OCI-LY3 (cell line): ENCODE measurements around the gene FUBP1.

Experiments
- CTCF ChIP-seq: fragments of 200-600, 300-600 bp; sonication (generic); IDR thresholded peaks from 2 replicates; pipeline ENCODE4 v1.5.1; 2014; ENCODE audit warnings: antibody characterized with exemption, low read length, low read depth
- EZH2phosphoT487 ChIP-seq: fragments of 200-600 bp; shearing (Covaris generic); IDR thresholded peaks from 2 replicates; pipeline ENCODE4 v1.6.1; 2018; ENCODE audit warnings: antibody characterized with exemption, mixed run types, low read depth

- no peak for TF ChIP-seq CTCF
- no peak for TF ChIP-seq EZH2phosphoT487
Measured at GRCh38 chr1:77906624-77907023, 72.2 kb downstream of the FUBP1 start.
